Stomach (tissue), 9 donors: ENCODE results near the gene WWOX. TPM values are rescaled to one million over a fixed set of nuclear protein-coding genes. Genes with fewer than 3 reads are reported as not detected.
A peak's percentile ranks its signal among the peaks of the same experiment; 100 is the strongest.

Experiments
- DNase-seq, 2 donors: peaks; one replicate each; pipeline versions ENCODE4 v3.0.0 to v3.0.0-alpha.2; 2013 to 2019
- H3K27ac ChIP-seq, 5 donors: fragments of 200-600 bp in 4 of 5; sonication (generic) in 4 of 5; one replicate each; pipeline ENCODE4 v1.5.1; 2013 to 2019; ENCODE audit warnings: mild to moderate bottlenecking in 1 of 5, moderate library complexity in 1 of 5
- H3K27me3 ChIP-seq, 3 donors: fragments of 200-600 bp; sonication (generic); one replicate each; pipeline ENCODE4 v1.5.1; 2017 to 2019; ENCODE audit warnings: mixed run types in 1 of 3
- H3K36me3 ChIP-seq, 4 donors: fragments of 200-600 bp; sonication (generic); 1 replicate in 3 of 4; 2 replicates in 1 of 4; pipeline ENCODE4 v1.5.1; 2016 to 2019
- H3K4me1 ChIP-seq, 4 donors: fragments of 200-600 bp; sonication (generic); one replicate each; pipeline ENCODE4 v1.5.1; 2016 to 2019
- H3K4me3 ChIP-seq, 4 donors: fragments of 200-600 bp; sonication (generic) in 3 of 4; one replicate each; pipeline ENCODE4 v1.5.1; 2016 to 2019; ENCODE audit warnings: mild to moderate bottlenecking in 1 of 4
- H3K9me3 ChIP-seq, 4 donors: fragments of 200-600 bp; sonication (generic); one replicate each; pipeline ENCODE4 v1.5.1; 2016 to 2019
- EP300 ChIP-seq: sonication (generic); formaldehyde crosslinking; IDR thresholded peaks from one replicate; pipeline ENCODE4 v1.6.1; 2017; ENCODE audit warnings: antibody characterized with exemption
- POLR2A ChIP-seq, 4 donors: fragments of 450-650 bp; IDR thresholded peaks; one replicate each; pipeline ENCODE4 v1.6.1; 2016; ENCODE audit warnings: antibody characterized with exemption in 4 of 4, control low read depth in 2 of 4, mild to moderate bottlenecking in 1 of 4, moderate library complexity in 1 of 4
- POLR2AphosphoS5 ChIP-seq, 3 donors: sonication (generic); formaldehyde crosslinking; IDR thresholded peaks; one replicate each; pipeline ENCODE4 v1.6.1; 2016; ENCODE audit warnings: antibody characterized with exemption in 3 of 3
- WGBS, 5 donors: extraction: QIAGEN DNeasy Blood & Tissue Kit in 3 of 5; methylation state at CpG; one replicate each; pipeline versions ENCODE4 v1.1.5 to v1.1.7; 2013 to 2018; 5-methylcytosine and 5-hydroxymethylcytosine counted together
- intact Hi-C: fragments of 100-400 bp; cut with DNase I; formaldehyde crosslinking; loops from one replicate; pipeline ENCODE4 v1.15.1; 2023; ENCODE audit warnings: low total_unique reads
- polyA plus RNA-seq, 3 donors: library from polyadenylated mRNA; stranded (reverse); fragments of 200-250 nt; gene quantifications; one replicate each; pipeline ENCODE4 v1.2.3, GENCODE V29; 2013
- total RNA-seq, 5 donors: library from RNA; depleted of rRNA; stranded (reverse); fragments of >200 nt; gene quantifications; one replicate each; pipeline versions ENCODE4 v1.1.0 to v1.2.3, GENCODE V29; 2014 to 2016
- TF ChIP-seq, protein P1 (sequence below), 7 experiments: fragments of 450-650 bp in 4 of 7; fragments of 200-600 bp in 3 of 7; sonication (generic) in 3 of 7; IDR thresholded peaks; one replicate each; pipeline ENCODE4 v1.5.1; 2016 to 2019; ENCODE audit warnings: antibody characterized with exemption in 7 of 7, control low read depth in 2 of 7, mild to moderate bottlenecking in 1 of 7
- donor health status: healthy with polysubstance abuse.
- donor health status: Bipolar disorder and iron deficiency.
- donor health status: healthy.

WWOX gene
- total and polyA plus RNA-seq, 8 donors = 7.7 to 129 (median 48.7) TPM

GRCh38 chr16:78795433-78795832 lies 696.0 kb downstream of the WWOX start:
- Histone ChIP-seq H3K27ac (no peak overlapping the region), H3K4me3 (no peak overlapping the region), H3K4me1 (no peaks in the 10 kb centered on the region), H3K27me3 (no peaks in the 10 kb centered on the region), H3K9me3 (no peaks in the 10 kb centered on the region), H3K36me3 (no peaks in the 10 kb centered on the region)
- intact Hi-C loops = no loop called here
- 78 to 97% (median 95%) methylated on average over 1 of the region's 1 CpG for WGBS, 5 donors
- TF ChIP-seq POLR2A (IDR thresholded peaks at IDR 0.05) (no peak), POLR2AphosphoS5 (IDR thresholded peaks at IDR 0.05) (no peak), EP300 (no peak)
- TF ChIP-seq, protein P1, sequence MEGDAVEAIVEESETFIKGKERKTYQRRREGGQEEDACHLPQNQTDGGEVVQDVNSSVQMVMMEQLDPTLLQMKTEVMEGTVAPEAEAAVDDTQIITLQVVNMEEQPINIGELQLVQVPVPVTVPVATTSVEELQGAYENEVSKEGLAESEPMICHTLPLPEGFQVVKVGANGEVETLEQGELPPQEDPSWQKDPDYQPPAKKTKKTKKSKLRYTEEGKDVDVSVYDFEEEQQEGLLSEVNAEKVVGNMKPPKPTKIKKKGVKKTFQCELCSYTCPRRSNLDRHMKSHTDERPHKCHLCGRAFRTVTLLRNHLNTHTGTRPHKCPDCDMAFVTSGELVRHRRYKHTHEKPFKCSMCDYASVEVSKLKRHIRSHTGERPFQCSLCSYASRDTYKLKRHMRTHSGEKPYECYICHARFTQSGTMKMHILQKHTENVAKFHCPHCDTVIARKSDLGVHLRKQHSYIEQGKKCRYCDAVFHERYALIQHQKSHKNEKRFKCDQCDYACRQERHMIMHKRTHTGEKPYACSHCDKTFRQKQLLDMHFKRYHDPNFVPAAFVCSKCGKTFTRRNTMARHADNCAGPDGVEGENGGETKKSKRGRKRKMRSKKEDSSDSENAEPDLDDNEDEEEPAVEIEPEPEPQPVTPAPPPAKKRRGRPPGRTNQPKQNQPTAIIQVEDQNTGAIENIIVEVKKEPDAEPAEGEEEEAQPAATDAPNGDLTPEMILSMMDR (IDR thresholded peaks at IDR 0.05) = no peak
- DNase-seq = no peak

GRCh38 chr16:78796221-78796866 lies 696.9 kb downstream of the WWOX start:
- TF ChIP-seq, protein P1 (IDR thresholded peaks at IDR 0.05) = no peak
- no peak for TF ChIP-seq EP300
- no peak for TF ChIP-seq POLR2A (IDR thresholded peaks at IDR 0.05)
- no peak for TF ChIP-seq POLR2AphosphoS5 (IDR thresholded peaks at IDR 0.05)
- peak overlapping the region in 1 of 5 donors; percentile 14 for H3K27ac ChIP-seq
- H3K4me1 ChIP-seq = no peaks in the 10 kb centered on the region
- DNase-seq = peak; percentile 33 to 82
- intact Hi-C loops = no loop called here
- no peak overlapping the region for H3K4me3 ChIP-seq
- WGBS, 5 donors = 47 to 60% (median 53%) methylated on average over 3 of the region's 3 CpGs
- H3K27me3 ChIP-seq = no peaks in the 10 kb centered on the region
- H3K36me3 ChIP-seq = no peaks in the 10 kb centered on the region
- no peaks in the 10 kb centered on the region for H3K9me3 ChIP-seq

DNA sequence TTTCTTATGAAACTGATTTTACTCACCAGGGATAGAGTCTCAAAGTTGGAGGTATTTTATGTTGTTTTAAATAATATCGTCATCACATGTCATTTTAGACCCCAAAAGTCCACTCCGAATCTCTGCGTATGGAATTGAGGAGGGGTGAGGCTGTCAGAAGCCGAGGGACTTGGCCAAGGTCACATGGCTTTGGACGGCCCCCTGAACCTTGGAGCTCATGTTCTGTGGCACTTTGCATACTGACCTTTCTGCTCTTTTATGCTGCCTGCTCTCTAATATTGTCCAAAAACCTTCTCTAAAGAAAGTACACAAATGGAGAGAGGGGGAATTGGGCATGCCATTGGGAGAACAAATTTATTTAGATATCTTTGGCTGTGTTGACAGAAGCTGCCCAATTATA lies 700.0 kb downstream of the WWOX start:
- intact Hi-C loops = no loop called here
- H3K4me1 ChIP-seq = no peaks in the 10 kb centered on the region
- H3K9me3 ChIP-seq = no peaks in the 10 kb centered on the region
- no peak overlapping the region for H3K4me3 ChIP-seq
- no peak for DNase-seq
- TF ChIP-seq, protein P1 (IDR thresholded peaks at IDR 0.05) = no peak
- no peak for TF ChIP-seq POLR2AphosphoS5 (IDR thresholded peaks at IDR 0.05)
- H3K36me3 ChIP-seq = no peaks in the 10 kb centered on the region
- no peaks in the 10 kb centered on the region for H3K27me3 ChIP-seq
- WGBS, 5 donors = 66 to 90% (median 73%) methylated on average over 5 of the region's 5 CpGs
- no peak overlapping the region for H3K27ac ChIP-seq

DNA sequence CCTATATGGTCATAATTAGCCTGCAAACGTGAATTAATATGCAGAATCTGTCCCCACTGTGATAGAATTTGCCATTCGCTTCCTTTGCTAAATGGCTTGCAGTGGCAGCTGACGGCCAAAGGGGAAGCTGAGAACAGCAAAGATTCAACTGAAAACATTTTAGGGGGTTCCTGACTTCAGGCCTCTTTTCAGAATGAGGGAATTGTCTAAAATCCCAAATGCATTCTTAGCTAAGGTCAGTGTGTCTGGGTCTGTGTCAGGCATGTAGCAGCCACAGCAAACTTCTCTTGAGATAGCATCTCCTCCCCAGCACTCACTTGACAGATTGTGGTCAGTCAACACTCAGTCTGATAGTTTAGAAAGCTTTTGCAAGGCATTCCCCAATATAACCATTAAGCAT lies 701.1 kb downstream of the WWOX start:
- intact Hi-C loops = no loop called here
- no peaks in the 10 kb centered on the region for H3K27me3 ChIP-seq
- H3K4me1 ChIP-seq = no peaks in the 10 kb centered on the region
- no peak overlapping the region for H3K27ac ChIP-seq
- H3K4me3 ChIP-seq = no peak overlapping the region
- H3K36me3 ChIP-seq = no peaks in the 10 kb centered on the region
- no peak for TF ChIP-seq EP300
- TF ChIP-seq POLR2AphosphoS5 (IDR thresholded peaks at IDR 0.05) = no peak
- TF ChIP-seq, protein P1 (IDR thresholded peaks at IDR 0.05) = no peak
- TF ChIP-seq POLR2A (IDR thresholded peaks at IDR 0.05) = no peak
- 70 to 88% (median 84%) methylated on average over 3 of the region's 3 CpGs for WGBS, 5 donors
- no peaks in the 10 kb centered on the region for H3K9me3 ChIP-seq
- no peak for DNase-seq
